Neural progenitor cell (in vitro differentiated cells): Measurements from ENCODE around the gene MUC5AC.

Experiments
- EZH2 ChIP-seq: fragments of 200-600 bp; sonication (generic); IDR thresholded peaks from 2 replicates; pipeline ENCODE4 v1.6.1; 2017; ENCODE audit warnings: antibody characterized with exemption, mild to moderate bottlenecking, moderate library complexity
- TF ChIP-seq, protein P1 (sequence below): fragments of 200-600 bp; sonication (generic); IDR thresholded peaks from 2 replicates; pipeline ENCODE4 v1.5.1; 2017; ENCODE audit warnings: antibody characterized with exemption, mild to moderate bottlenecking

DNA sequence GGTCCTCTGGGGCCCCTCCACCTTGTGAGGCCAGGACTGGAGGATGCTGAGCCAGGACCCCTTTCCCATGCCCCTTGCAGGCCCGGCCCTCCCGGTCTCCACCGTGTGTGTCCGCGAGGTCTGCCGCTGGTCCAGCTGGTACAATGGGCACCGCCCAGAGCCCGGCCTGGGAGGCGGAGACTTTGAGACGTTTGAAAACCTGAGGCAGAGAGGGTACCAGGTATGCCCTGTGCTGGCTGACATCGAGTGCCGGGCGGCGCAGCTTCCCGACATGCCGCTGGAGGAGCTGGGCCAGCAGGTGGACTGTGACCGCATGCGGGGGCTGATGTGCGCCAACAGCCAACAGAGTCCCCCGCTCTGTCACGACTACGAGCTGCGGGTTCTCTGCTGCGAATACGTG lies 83.0 kb downstream of the MUC5AC start:
- TF ChIP-seq, protein P1, sequence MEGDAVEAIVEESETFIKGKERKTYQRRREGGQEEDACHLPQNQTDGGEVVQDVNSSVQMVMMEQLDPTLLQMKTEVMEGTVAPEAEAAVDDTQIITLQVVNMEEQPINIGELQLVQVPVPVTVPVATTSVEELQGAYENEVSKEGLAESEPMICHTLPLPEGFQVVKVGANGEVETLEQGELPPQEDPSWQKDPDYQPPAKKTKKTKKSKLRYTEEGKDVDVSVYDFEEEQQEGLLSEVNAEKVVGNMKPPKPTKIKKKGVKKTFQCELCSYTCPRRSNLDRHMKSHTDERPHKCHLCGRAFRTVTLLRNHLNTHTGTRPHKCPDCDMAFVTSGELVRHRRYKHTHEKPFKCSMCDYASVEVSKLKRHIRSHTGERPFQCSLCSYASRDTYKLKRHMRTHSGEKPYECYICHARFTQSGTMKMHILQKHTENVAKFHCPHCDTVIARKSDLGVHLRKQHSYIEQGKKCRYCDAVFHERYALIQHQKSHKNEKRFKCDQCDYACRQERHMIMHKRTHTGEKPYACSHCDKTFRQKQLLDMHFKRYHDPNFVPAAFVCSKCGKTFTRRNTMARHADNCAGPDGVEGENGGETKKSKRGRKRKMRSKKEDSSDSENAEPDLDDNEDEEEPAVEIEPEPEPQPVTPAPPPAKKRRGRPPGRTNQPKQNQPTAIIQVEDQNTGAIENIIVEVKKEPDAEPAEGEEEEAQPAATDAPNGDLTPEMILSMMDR: no peak
- TF ChIP-seq EZH2: no peak
